HG02852 (cell line): ENCODE data around the gene PDGFA.

Source experiments
- ATAC-seq: cut with Tn5 transposase; IDR thresholded peaks from one replicate; pipeline ENCODE4 v1.9.1; 2021; ENCODE audit warnings: mild to moderate bottlenecking, moderate library complexity; ENCODE audit not compliant: unreplicated experiment

PDGFA gene

GRCh38 chr7:517774-518629 lies 1.6 kb downstream of the PDGFA start:
- ATAC-seq = no peak

GRCh38 chr7:516606-517456 lies 2.8 kb downstream of the PDGFA start:
- no peak for ATAC-seq

- ATAC-seq = no peak
Measured at GRCh38 chr7:516216-516605, 3.4 kb downstream of the PDGFA start.

- ATAC-seq = no peak
Measured at GRCh38 chr7:515628-516027, 4.0 kb downstream of the PDGFA start.

- ATAC-seq = no peak
Measured at GRCh38 chr7:514651-515598, 4.7 kb downstream of the PDGFA start.

- ATAC-seq = no peak
Measured at GRCh38 chr7:514242-514641, 5.4 kb downstream of the PDGFA start.

- ATAC-seq = no peak
Measured at GRCh38 chr7:513521-514166, 6.0 kb downstream of the PDGFA start.

GRCh38 chr7:512541-513311 lies 6.9 kb downstream of the PDGFA start:
- ATAC-seq = no peak

GRCh38 chr7:512146-512510 lies 7.5 kb downstream of the PDGFA start:
- no peak for ATAC-seq

GRCh38 chr7:511476-512145 lies 8.0 kb downstream of the PDGFA start:
- no peak for ATAC-seq

- ATAC-seq = no peak
Measured at GRCh38 chr7:510782-511281, 8.8 kb downstream of the PDGFA start.

GRCh38 chr7:510131-510481 lies 9.5 kb downstream of the PDGFA start:
- ATAC-seq = no peak

- ATAC-seq = no peak
Measured at GRCh38 chr7:509426-510130, 10.1 kb downstream of the PDGFA start.

- no peak for ATAC-seq
Measured at GRCh38 chr7:508461-509170, 11.0 kb downstream of the PDGFA start.

- ATAC-seq = no peak
Measured at GRCh38 chr7:507623-508300, 11.9 kb downstream of the PDGFA start.

- ATAC-seq = no peak
Measured at GRCh38 chr7:506921-507622, 12.6 kb downstream of the PDGFA start.

- no peak for ATAC-seq
Measured at GRCh38 chr7:506391-506831, 13.2 kb downstream of the PDGFA start.
